Prostate gland (tissue), 2 donors: ENCODE results near the gene RNU6-1. TPM values are rescaled to one million over a fixed set of nuclear protein-coding genes. Genes with fewer than 3 reads are reported as not detected.

Experiments
- DNase-seq: peaks from one replicate; pipeline ENCODE4 v3.0.0-alpha.2; 2019; ENCODE audit warnings: low spot score
- H3K27ac ChIP-seq, 2 donors: fragments of 200-600 bp; sonication (generic); 2 replicates each; pipeline ENCODE4 v1.5.1; 2017 to 2019
- H3K27me3 ChIP-seq: fragments of 200-600 bp; sonication (generic); replicated peaks from 2 replicates; pipeline ENCODE4 v1.5.1; 2019; ENCODE audit not compliant: insufficient read depth
- H3K36me3 ChIP-seq, 2 donors: fragments of 200-600 bp; sonication (generic); 1 replicate in 1 of 2; 2 replicates in 1 of 2; pipeline versions ENCODE4 v1.5.1 to v1.8.1; 2017 to 2019
- H3K4me1 ChIP-seq: fragments of 200-600 bp; sonication (generic); replicated peaks from 2 replicates; pipeline ENCODE4 v1.5.1; 2019
- H3K4me3 ChIP-seq, 2 donors: fragments of 200-600 bp; sonication (generic); 2 replicates each; pipeline ENCODE4 v1.5.1; 2017 to 2019
- H3K9me3 ChIP-seq: fragments of 200-600 bp; sonication (generic); 2 replicates; pipeline ENCODE4 v1.5.1; 2017
- POLR2A ChIP-seq: fragments of 450-650 bp; IDR thresholded peaks from one replicate; pipeline ENCODE4 v1.6.1; 2016; ENCODE audit warnings: antibody characterized with exemption, mild to moderate bottlenecking
- POLR2AphosphoS5 ChIP-seq: sonication (generic); formaldehyde crosslinking; IDR thresholded peaks from one replicate; pipeline ENCODE4 v1.6.1; 2017; ENCODE audit warnings: antibody characterized with exemption
- WGBS: methylation state at CpG from one replicate; pipeline ENCODE4 v1.1.5; 2018; 5-methylcytosine and 5-hydroxymethylcytosine counted together
- intact Hi-C: fragments of 100-400 bp; cut with DNase I; formaldehyde crosslinking; loops from one replicate; pipeline ENCODE4 v1.14.2; 2022
- total RNA-seq, 2 donors: library from RNA; depleted of rRNA; stranded (reverse); fragments of >200 nt; gene quantifications; one replicate each; pipeline ENCODE4 v1.1.0, GENCODE V29; 2016
- TF ChIP-seq, protein P1 (sequence below), 4 experiments: fragments of 200-600 bp in 2 of 4; fragments of 450-650 bp in 2 of 4; sonication (generic) in 2 of 4; IDR thresholded peaks; 1 replicate in 3 of 4; 2 replicates in 1 of 4; pipeline ENCODE4 v1.5.1; 2016 to 2019; ENCODE audit warnings: antibody characterized with exemption in 4 of 4, mild to moderate bottlenecking in 2 of 4, moderate library complexity in 2 of 4

Gene RNU6-1
- total RNA-seq, 2 donors from 2014 or later = not detected

- Histone ChIP-seq H3K27ac (no peak overlapping the region), H3K4me1 (no peaks in the 10 kb centered on the region), H3K36me3 (no peaks in the 10 kb centered on the region), H3K9me3 (no peaks in the 10 kb centered on the region), H3K27me3 (no peaks in the 10 kb centered on the region), H3K4me3 (no peak overlapping the region)
- no peak for DNase-seq
- TF ChIP-seq, protein P1, sequence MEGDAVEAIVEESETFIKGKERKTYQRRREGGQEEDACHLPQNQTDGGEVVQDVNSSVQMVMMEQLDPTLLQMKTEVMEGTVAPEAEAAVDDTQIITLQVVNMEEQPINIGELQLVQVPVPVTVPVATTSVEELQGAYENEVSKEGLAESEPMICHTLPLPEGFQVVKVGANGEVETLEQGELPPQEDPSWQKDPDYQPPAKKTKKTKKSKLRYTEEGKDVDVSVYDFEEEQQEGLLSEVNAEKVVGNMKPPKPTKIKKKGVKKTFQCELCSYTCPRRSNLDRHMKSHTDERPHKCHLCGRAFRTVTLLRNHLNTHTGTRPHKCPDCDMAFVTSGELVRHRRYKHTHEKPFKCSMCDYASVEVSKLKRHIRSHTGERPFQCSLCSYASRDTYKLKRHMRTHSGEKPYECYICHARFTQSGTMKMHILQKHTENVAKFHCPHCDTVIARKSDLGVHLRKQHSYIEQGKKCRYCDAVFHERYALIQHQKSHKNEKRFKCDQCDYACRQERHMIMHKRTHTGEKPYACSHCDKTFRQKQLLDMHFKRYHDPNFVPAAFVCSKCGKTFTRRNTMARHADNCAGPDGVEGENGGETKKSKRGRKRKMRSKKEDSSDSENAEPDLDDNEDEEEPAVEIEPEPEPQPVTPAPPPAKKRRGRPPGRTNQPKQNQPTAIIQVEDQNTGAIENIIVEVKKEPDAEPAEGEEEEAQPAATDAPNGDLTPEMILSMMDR (IDR thresholded peaks at IDR 0.05) = no peak
- TF ChIP-seq POLR2A (no peak), POLR2AphosphoS5 (no peak)
- WGBS = 86% methylated on average over 3 of the region's 3 CpGs
- intact Hi-C loops = no loop called here
Observed at GRCh38 chr15:67852418-67852817, 12.6 kb upstream of the RNU6-1 start.

DNA sequence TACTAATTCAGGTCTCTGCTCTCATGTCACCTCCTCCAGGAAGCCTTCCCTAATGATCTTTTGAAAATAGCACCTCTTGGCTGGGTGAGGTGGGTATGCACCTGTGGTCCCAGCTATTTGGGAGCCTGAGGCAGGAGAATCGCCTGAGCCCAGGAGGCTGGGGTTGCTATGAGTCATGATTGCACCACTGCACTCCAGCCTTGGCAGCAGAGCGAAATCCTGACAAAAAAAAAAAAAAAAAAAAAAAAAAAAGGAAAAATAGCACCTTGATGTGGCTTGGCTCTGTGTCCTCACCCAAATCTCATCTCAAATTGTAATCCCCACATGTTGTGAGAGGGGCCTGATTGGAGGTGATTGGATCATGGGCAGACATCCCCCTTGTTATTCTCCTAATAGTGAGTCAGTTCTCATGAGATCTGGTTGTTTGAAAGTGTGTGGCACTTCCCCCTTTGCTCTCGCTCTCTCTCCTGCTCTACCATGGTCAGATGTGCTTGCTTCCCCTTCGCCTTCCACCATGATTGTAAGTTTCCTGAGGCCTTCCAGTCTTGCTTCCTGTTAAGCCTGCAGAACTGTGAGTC is 11.2 kb upstream of the RNU6-1 start:
- H3K27ac ChIP-seq = no peak overlapping the region
- TF ChIP-seq, protein P1 (IDR thresholded peaks at IDR 0.05) = no peak
- TF ChIP-seq POLR2AphosphoS5 = no peak
- TF ChIP-seq POLR2A = no peak
- no peaks in the 10 kb centered on the region for H3K4me1 ChIP-seq
- H3K4me3 ChIP-seq = no peak overlapping the region
- H3K36me3 ChIP-seq = no peaks in the 10 kb centered on the region
- H3K27me3 ChIP-seq = no peaks in the 10 kb centered on the region
- WGBS = 79% methylated on average over 4 of the region's 4 CpGs
- intact Hi-C loops = no loop called here
- DNase-seq = no peak
- no peaks in the 10 kb centered on the region for H3K9me3 ChIP-seq

DNA sequence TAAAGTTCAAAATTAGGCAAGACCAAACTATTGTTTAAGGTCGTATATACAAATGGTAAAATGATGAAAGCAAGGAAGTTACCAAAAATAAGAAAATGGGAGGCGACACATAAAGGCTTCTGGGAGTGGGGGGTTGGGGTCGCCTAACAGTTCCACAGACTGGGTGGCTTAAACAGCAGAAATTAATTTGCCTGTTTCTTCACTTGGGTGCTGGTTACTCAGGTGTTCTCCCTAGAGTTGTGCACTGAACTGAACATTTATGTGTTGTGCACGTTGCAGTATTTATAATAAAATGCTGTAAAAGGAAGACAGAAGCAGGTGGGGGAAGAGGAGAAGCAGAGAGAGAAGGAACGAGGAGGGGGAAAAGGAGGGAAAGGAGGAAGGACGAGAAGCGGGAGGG is 10.5 kb upstream of the RNU6-1 start:
- no peaks in the 10 kb centered on the region for H3K27me3 ChIP-seq
- intact Hi-C loops = no loop called here
- H3K36me3 ChIP-seq = no peaks in the 10 kb centered on the region
- H3K4me1 ChIP-seq = no peaks in the 10 kb centered on the region
- DNase-seq = no peak
- TF ChIP-seq POLR2AphosphoS5 (no peak), POLR2A (no peak)
- TF ChIP-seq, protein P1 (IDR thresholded peaks at IDR 0.05) = no peak
- WGBS = 48% methylated on average over 7 of the region's 7 CpGs
- H3K9me3 ChIP-seq = no peaks in the 10 kb centered on the region
- no peak overlapping the region for H3K4me3 ChIP-seq
- no peak overlapping the region for H3K27ac ChIP-seq

DNA sequence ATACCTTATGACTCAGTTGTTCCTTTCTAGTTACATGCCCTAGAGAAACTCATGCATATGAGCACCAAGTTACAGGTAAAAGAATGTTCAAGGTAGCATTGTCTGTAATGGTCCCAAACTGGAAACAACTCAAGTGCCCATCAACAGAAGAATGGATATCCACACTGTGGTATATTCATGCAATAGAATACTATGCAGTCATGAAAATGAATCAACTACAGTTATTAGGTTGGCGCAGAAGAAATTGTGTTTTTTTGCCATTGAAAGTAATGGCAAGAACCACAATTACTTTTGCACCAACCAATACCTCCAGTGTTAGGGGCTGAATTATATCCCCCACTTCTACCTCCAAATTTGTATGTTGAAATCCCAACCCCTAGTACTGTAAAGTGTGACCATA is 9.7 kb upstream of the RNU6-1 start:
- no peak overlapping the region for H3K4me3 ChIP-seq
- H3K36me3 ChIP-seq = no peaks in the 10 kb centered on the region
- no peak overlapping the region for H3K27ac ChIP-seq
- intact Hi-C loops = no loop called here
- no peaks in the 10 kb centered on the region for H3K4me1 ChIP-seq
- no peak for DNase-seq
- 95% methylated on average over 1 of the region's 1 CpG for WGBS
- no peaks in the 10 kb centered on the region for H3K27me3 ChIP-seq
- H3K9me3 ChIP-seq = no peaks in the 10 kb centered on the region
- TF ChIP-seq POLR2A (no peak), POLR2AphosphoS5 (no peak)
- TF ChIP-seq, protein P1 (IDR thresholded peaks at IDR 0.05) = no peak

- WGBS = 91% methylated on average over 5 of the region's 5 CpGs
- DNase-seq = no peak
- no peaks in the 10 kb centered on the region for H3K36me3 ChIP-seq
Observed at GRCh38 chr15:67845974-67846373, 6.1 kb upstream of the RNU6-1 start.

More at GRCh38 chr15:67845974-67846373, 6.1 kb upstream of the RNU6-1 start:
- no peaks in the 10 kb centered on the region for H3K4me1 ChIP-seq
- H3K9me3 ChIP-seq = no peaks in the 10 kb centered on the region
- H3K27me3 ChIP-seq = no peaks in the 10 kb centered on the region
- TF ChIP-seq, protein P1 (IDR thresholded peaks at IDR 0.05) = no peak
- TF ChIP-seq POLR2AphosphoS5 (no peak), POLR2A (no peak)
- no peak overlapping the region for H3K4me3 ChIP-seq
- intact Hi-C loops = no loop called here
- no peak overlapping the region for H3K27ac ChIP-seq
